Mesothelial cell of epicardium (in vitro differentiated cells): ENCODE results near the gene RAPGEF4. TPM values are rescaled to one million over a fixed set of nuclear protein-coding genes. Genes with fewer than 3 reads are reported as not detected.

Experiments used
- DNase-seq, 2 experiments: peaks; one replicate each; pipeline ENCODE4 v3.0.0; 2021; ENCODE audit warnings: low spot score in 2 of 2; ENCODE audit not compliant: unreplicated experiment in 2 of 2
- H3K27ac Mint-ChIP-seq: 2 replicates; pipeline ENCODE4 v1.8.0; 2021; ENCODE audit warnings: mixed read lengths
- H3K27me3 Mint-ChIP-seq: 2 replicates; pipeline ENCODE4 v1.8.0; 2021; ENCODE audit warnings: low read depth, mixed read lengths
- H3K36me3 Mint-ChIP-seq: 2 replicates; pipeline ENCODE4 v1.8.0; 2021; ENCODE audit warnings: mixed read lengths
- H3K4me1 Mint-ChIP-seq: 2 replicates; pipeline ENCODE4 v1.8.0; 2021; ENCODE audit warnings: mixed read lengths
- H3K4me3 Mint-ChIP-seq: 2 replicates; pipeline ENCODE4 v1.8.0; 2021; ENCODE audit warnings: mild to moderate bottlenecking, moderate library complexity, mixed read lengths
- H3K9me3 Mint-ChIP-seq: 2 replicates; pipeline ENCODE4 v1.8.0; 2021; ENCODE audit warnings: mixed read lengths
- total RNA-seq: library from RNA; stranded (reverse); gene quantifications from 3 replicates; pipeline ENCODE4 v1.2.1, GENCODE V29; 2021
- TF ChIP-seq, protein P1 (sequence below): fragments of 200-600 bp; sonication (generic); IDR thresholded peaks from one replicate; pipeline ENCODE4 v1.5.0; 2021; ENCODE audit warnings: antibody characterized with exemption; ENCODE audit not compliant: unreplicated experiment

The RAPGEF4 gene
- total RNA-seq, 1 donor from 2014 or later = 24.7 TPM

DNA sequence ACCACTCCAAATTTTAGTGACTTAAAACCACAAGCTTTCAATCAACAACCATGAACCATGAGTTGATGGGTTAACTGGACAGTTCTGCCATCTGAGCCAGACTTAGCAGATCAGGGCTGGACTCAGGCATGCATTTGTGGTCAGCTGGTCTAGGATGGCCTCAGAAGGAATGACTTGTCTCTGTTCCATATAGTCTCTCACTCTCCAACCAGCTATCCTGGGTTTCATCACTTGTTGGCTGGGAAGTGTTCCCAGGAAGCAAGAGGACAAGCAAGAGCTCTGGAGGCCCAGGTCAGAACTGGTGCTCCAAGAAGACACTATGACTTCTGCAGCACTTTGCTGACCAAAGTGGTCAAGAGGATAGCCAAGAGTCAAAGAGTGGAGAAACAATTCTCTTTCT is 322.5 kb downstream of the RAPGEF4 start:
- no peak overlapping the region for H3K4me3 Mint-ChIP-seq
- H3K4me1 Mint-ChIP-seq = peaks cover 15% of the 10 kb centered on the region
- peaks cover 1% of the 10 kb centered on the region for H3K36me3 Mint-ChIP-seq
- no peaks in the 10 kb centered on the region for H3K27me3 Mint-ChIP-seq
- H3K9me3 Mint-ChIP-seq = peaks cover 8% of the 10 kb centered on the region
- no peak overlapping the region for H3K27ac Mint-ChIP-seq
- TF ChIP-seq, protein P1, sequence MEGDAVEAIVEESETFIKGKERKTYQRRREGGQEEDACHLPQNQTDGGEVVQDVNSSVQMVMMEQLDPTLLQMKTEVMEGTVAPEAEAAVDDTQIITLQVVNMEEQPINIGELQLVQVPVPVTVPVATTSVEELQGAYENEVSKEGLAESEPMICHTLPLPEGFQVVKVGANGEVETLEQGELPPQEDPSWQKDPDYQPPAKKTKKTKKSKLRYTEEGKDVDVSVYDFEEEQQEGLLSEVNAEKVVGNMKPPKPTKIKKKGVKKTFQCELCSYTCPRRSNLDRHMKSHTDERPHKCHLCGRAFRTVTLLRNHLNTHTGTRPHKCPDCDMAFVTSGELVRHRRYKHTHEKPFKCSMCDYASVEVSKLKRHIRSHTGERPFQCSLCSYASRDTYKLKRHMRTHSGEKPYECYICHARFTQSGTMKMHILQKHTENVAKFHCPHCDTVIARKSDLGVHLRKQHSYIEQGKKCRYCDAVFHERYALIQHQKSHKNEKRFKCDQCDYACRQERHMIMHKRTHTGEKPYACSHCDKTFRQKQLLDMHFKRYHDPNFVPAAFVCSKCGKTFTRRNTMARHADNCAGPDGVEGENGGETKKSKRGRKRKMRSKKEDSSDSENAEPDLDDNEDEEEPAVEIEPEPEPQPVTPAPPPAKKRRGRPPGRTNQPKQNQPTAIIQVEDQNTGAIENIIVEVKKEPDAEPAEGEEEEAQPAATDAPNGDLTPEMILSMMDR = no peak
- DNase-seq = no peak

DNA sequence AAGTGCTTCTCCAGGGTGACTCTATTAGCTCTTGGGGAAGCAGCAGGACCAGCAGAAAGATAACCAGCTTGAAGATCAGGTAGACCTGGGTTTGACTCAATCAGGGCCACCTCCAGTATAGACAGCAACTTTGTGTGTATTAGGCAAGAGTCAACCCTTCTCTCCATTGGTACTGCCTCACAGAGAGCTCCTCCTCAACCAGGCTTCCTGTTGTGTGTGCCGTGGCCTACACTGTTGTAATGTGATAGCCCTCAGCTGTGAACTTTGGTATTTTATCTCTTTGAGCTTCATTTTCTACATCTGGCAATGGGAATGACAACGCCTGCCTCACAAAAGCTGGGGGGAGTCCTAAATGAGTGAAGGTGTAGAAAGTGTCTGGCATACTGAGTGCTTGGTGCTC is 323.0 kb downstream of the RAPGEF4 start:
- TF ChIP-seq, protein P1 = no peak
- no peak overlapping the region for H3K4me3 Mint-ChIP-seq
- DNase-seq = no peak
- H3K27me3 Mint-ChIP-seq = no peaks in the 10 kb centered on the region
- H3K36me3 Mint-ChIP-seq = no peaks in the 10 kb centered on the region
- H3K4me1 Mint-ChIP-seq = peaks cover 11% of the 10 kb centered on the region
- H3K27ac Mint-ChIP-seq = no peak overlapping the region
- H3K9me3 Mint-ChIP-seq = peaks cover 6% of the 10 kb centered on the region

- Mint-ChIP-seq H3K36me3 (no peaks in the 10 kb centered on the region), H3K4me3 (no peak overlapping the region), H3K4me1 (peaks cover 7% of the 10 kb centered on the region), H3K27ac (no peak overlapping the region), H3K27me3 (no peaks in the 10 kb centered on the region), H3K9me3 (peaks cover 6% of the 10 kb centered on the region)
- no peak for DNase-seq
- TF ChIP-seq, protein P1 = no peak
Observed at GRCh38 chr2:173059292-173059691, 323.6 kb downstream of the RAPGEF4 start.

- TF ChIP-seq, protein P1 = no peak
- Mint-ChIP-seq H3K9me3 (peaks cover 6% of the 10 kb centered on the region), H3K4me3 (no peak overlapping the region), H3K27ac (no peak overlapping the region), H3K27me3 (no peaks in the 10 kb centered on the region), H3K4me1 (no peaks in the 10 kb centered on the region), H3K36me3 (no peaks in the 10 kb centered on the region)
- no peak for DNase-seq
Observed at GRCh38 chr2:173059971-173060461, 324.4 kb downstream of the RAPGEF4 start.

DNA sequence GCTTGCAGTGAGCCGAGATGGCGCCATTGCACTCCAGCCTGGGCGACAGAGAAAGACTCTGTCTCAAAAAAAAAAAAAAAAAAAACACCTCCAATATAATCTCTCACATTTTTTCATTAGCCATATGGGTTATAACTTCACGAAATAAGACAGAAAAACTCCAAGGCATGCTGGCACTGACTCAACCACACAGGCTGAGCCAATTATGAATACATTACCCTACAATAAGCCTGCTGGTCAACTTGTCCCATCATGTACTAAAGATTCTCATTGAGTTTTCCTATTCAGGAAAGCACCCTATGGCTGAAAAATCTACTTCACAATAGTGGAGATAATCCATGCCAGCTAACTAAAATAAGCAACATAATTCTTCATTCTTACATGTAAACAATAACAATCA is 327.2 kb downstream of the RAPGEF4 start:
- H3K4me3 Mint-ChIP-seq = no peak overlapping the region
- peaks cover 3% of the 10 kb centered on the region for H3K27me3 Mint-ChIP-seq
- DNase-seq = no peak
- TF ChIP-seq, protein P1 = no peak
- H3K27ac Mint-ChIP-seq = no peak overlapping the region
- H3K36me3 Mint-ChIP-seq = no peaks in the 10 kb centered on the region
- H3K9me3 Mint-ChIP-seq = peaks cover 6% of the 10 kb centered on the region
- H3K4me1 Mint-ChIP-seq = no peaks in the 10 kb centered on the region
